Ovary (tissue), 3 donors: Measurements from ENCODE around the gene TTC4.

Experiments
- CTCF ChIP-seq, 3 donors: fragments of 450-650 bp in 2 of 3; fragments of 200-600 bp in 1 of 3; IDR thresholded peaks; one replicate each; pipeline versions ENCODE4 v1.5.1 to v1.8.0; 2016 to 2022; ENCODE audit warnings: antibody characterized with exemption in 3 of 3, mild to moderate bottlenecking in 1 of 3
- EP300 ChIP-seq: sonication (generic); formaldehyde crosslinking; IDR thresholded peaks from one replicate; pipeline ENCODE4 v1.6.1; 2017; ENCODE audit warnings: antibody characterized with exemption
- POLR2A ChIP-seq: fragments of 450-650 bp; IDR thresholded peaks from one replicate; pipeline ENCODE4 v1.6.1; 2017; ENCODE audit warnings: antibody characterized with exemption, mild to moderate bottlenecking, moderate library complexity
- donor health status: DM: no; HTN: no; CAD: no.

DNA sequence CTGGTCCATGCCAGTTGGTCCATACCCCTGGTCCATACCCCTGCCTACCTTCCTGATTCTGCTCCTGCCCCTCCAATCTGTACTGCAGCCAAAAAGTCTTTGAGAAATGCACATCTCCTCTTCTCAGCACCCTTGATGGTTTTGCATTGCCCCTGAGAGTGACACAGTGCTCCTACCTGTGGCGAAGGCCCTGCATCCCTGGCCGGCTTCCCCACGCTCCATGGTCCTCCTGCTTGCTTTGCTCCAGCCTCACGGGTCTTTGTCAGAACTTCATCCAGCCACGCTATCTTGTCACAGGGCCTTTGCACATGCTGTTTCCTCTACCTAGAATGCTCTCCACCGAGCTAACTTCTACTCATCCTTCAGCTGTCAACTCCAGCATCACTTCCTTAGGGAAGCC lies 32.2 kb upstream of the TTC4 start:
- TF ChIP-seq CTCF (IDR thresholded peaks at IDR 0.05), result no peak
- TF ChIP-seq POLR2A, result no peak
- no peak for TF ChIP-seq EP300
